HTR-8/SVneo (cell line): ENCODE data around the gene CCPG1.
A peak's percentile ranks its signal among the peaks of the same experiment; 100 is the strongest.
"Not testable (repeated sequence)": the region's sequence is repeated elsewhere in the genome, so short reads cannot be mapped to it uniquely, and the experiment has no call there.

Experiments
- DNase-seq: peaks from one replicate; pipeline ENCODE4 v3.0.0; 2011; ENCODE audit warnings: low spot score, mixed read lengths; ENCODE audit not compliant: insufficient read length
- FAIRE-seq: peaks from 2 replicates; lab custom pipeline; 2011; peaks lifted over from hg19 to GRCh38; lab: Jason Lieb, UNC

CCPG1 gene, protein sequence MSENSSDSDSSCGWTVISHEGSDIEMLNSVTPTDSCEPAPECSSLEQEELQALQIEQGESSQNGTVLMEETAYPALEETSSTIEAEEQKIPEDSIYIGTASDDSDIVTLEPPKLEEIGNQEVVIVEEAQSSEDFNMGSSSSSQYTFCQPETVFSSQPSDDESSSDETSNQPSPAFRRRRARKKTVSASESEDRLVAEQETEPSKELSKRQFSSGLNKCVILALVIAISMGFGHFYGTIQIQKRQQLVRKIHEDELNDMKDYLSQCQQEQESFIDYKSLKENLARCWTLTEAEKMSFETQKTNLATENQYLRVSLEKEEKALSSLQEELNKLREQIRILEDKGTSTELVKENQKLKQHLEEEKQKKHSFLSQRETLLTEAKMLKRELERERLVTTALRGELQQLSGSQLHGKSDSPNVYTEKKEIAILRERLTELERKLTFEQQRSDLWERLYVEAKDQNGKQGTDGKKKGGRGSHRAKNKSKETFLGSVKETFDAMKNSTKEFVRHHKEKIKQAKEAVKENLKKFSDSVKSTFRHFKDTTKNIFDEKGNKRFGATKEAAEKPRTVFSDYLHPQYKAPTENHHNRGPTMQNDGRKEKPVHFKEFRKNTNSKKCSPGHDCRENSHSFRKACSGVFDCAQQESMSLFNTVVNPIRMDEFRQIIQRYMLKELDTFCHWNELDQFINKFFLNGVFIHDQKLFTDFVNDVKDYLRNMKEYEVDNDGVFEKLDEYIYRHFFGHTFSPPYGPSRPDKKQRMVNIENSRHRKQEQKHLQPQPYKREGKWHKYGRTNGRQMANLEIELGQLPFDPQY

DNA sequence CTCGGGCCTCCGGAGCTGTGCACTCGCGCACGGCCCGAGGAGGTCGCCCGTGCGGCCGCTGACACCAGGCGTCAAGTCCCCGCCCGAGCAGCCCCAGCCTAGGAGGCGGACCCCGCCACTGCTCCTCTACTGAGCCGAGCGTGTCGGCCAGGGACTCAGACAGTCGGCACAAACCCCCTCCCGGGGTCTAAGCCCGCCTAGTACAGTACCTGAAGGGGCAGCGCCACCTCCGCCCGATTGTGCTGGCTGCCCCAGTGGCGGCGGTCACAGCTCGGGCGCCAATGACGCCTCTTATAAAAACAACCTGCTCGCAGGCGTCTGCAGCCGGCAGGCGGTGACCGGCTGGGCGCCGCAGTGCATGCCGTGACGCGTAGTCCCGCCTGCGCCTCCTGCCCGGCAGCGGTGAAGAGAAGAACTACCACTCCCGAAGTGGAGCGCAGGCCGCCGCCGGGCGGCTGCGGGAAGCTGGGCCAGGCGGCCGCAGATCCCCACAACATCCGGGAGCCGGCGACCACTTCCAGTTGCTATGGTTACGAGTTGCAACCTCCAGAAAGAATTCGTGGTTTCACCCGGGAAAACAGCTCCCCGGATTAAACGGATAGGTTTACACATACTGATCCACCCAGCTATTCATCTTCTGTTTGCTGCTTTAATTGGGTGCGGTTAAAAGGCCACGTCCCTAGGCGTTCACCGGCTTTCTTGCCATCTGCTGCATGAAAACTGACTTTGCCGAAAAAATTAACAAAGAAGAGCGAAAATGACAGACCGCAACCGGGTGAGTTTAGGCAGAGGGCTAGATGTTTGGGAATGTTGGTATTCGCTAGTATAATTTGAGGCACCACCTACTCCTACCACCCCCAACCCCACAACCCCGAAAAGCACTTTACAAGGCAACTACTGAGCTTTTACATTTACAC, at the start of gene CCPG1, which contains the start of gene PIERCE2:
Gene CCPG1 (minus strand): TSS at position 348 of the 917 bp plus-strand sequence. CDS start 18,935 bp downstream, outside the sequence.
Gene PIERCE2 (plus strand): TSS at position 484 of the 917 bp plus-strand sequence. CDS start 274 bp downstream, at position 758.
- FAIRE-seq (peak; percentile 23), DNase-seq (peak; percentile 88)

DNA sequence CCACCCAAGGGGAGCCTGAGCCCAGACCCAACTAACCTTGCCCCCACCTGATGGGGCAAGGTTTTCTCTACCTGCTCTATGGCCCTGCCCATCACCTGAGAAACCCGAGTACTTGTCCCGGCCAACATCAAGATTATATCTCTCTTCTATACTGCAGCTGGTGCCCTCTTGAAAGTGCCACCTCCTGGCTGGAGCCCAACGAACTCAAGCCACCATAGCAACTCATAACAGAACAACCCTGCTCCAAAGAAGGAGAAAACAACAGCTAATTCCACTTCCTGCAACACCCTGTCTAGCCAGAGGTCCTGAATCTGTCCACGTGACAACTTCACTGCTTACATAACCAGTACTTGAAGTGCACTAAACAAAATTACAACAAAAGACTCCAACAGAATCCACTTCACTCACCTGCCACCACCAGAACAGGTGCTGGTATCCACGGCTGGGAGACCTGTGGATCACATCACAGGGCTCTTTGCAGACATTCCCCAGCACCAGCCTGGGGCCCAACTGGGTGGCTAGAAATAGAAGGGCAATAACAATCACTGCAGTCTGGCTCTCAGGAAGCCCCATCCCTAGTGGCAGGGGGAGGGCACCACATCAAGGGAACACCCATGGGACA, 49.4 kb upstream of the CCPG1 start:
- no peak for FAIRE-seq
- DNase-seq = no peak

GRCh38 chr15:55447030-55447394, 38.9 kb upstream of the CCPG1 start:
- FAIRE-seq, DNase-seq: not testable (repeated sequence)

DNA sequence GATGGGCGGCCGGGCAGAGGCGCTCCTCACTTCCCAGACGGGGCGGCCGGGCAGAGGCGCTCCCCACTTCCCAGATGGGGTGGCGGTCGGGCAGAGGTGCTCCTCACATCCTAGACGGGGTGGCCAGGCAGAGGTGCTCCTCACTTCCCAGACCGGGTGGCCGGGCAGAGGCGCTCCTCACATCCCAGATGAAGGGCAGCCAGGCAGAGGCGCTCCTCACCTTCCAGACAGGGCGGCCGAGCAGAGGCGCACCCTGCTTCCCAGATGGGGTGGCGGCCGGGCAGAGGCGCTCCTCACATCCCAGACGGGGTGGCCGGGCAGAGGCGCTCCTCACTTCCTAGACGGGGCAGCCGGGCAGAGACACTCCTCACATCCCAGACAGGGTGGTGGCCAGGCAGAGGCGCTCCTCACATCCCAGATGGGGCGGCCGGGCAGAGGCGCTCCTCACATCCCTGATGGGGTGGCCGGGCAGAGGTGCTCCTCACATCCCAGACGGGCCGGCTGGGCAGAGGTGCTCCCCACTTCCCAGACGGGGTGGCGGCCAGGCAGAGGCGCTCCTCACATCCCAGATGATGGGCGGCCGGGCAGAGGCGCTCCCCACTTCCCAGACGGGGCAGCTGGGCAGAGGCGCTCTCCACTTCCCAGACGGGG, 38.3 kb upstream of the CCPG1 start:
- not testable (repeated sequence) for DNase-seq

DNA sequence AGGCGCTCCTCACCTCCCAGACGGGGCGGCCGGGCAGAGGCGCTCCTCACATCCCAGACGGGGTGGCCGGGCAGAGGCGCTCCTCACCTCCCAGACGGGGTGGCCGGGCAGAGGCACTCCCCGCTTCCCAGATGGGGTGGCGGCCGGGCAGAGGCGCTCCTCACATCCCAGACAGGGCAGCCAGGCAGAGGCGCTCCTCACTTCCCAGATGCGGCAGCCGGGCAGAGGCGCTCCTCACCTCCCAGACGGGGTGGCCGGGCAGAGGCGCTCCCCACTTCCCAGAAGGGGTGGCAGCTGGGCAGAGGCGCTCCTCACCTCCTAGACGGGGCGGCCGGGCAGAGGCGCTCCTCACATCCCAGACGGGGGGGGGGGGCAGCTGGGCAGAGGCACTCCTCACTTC, 37.8 kb upstream of the CCPG1 start:
- not testable (repeated sequence) for DNase-seq, FAIRE-seq

More for the DNA sequence above, 38.3 kb upstream of the CCPG1 start:
- FAIRE-seq = not testable (repeated sequence)

GRCh38 chr15:55443141-55443540, 35.0 kb upstream of the CCPG1 start:
- not testable (repeated sequence) for DNase-seq, FAIRE-seq

DNA sequence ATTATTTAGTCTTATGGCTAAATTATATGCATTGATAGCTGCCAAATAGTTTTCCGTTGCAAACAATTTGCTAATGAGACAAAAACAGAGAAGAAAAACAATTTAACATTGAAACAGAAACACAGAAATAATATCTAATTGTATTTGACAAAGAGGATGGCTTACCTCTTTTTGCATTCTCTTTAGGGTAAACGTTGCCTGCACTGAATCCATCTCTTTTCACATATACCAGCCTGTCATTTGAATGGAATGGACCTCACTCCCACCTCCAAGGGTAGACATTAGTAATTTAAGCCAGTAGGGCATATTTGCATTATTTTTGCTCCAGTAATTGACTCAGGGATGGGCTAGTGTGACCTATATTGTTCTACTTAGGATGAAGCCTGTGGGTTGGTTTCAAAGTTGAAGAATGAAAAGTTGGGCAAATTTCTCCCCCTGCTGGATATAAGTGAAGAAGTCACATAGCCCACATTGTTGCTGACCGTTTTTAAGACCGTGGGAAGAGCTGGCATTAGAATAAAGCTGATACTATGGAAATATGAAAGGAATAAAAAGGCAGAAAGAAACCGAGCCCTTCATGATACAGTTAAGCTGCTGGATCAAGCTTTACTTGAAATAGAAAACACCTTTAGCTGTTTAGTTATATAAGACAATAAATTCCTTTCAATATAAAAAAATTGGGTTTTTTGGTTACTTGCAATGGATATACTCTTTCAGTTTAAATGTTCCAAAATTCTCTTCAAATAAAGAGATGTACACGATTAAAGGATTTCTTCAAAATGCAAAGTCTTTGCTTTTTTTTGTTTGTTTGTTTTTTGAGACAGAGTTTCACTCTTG, 27.0 kb upstream of the CCPG1 start:
- DNase-seq (peak; percentile 42), FAIRE-seq (no peak)

DNA sequence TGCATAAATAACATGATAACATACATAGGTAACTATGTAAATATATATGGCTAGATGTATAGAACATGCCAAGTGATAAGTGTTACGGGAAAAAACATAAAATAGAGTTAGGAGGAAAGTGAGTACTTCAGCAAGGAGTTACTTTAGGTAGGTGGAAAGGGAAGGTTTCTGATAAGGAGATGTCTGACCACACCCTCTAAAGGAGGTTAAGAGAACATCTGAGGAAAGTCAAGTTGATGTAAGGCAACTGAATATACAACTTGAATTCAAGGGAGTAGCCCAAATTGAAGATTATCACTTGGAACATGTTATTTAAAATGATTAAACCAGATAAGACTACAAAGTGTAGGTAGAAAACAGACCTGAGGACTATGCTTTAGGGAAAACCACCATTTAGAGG, 13.9 kb upstream of the CCPG1 start:
- no peak for DNase-seq
- no peak for FAIRE-seq

DNA sequence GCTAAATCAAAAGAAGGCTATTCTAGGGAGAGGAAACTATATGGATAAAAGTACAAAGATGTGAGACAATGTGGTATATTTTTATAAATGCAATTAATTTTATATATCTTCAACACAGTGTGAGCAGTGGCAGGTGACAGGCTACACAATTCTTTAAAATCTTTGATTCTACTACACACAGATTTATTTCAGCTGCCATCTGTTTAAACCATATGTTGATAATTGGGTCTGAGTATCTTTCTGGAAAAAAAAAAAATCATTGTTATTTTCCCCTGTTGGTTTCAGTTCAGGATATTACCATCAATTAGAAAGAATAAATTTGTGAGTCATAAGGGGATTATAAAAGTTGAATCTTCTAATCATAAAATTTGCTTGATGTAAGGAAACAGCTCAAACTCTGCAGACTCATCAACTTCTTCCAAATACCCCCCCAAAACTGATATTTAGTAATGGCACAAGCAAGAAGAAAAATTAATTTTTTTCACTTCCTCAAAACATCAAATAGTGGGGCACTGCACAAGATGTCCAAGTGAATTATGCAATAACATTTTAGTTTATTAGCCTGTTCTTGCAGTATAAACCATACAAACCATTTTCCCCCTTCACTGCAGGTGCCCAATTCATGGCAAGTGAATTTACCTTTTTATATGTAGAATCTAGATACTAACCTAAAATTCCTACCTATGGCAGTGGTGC, 12.2 kb upstream of the CCPG1 start:
- FAIRE-seq = no peak
- no peak for DNase-seq

DNA sequence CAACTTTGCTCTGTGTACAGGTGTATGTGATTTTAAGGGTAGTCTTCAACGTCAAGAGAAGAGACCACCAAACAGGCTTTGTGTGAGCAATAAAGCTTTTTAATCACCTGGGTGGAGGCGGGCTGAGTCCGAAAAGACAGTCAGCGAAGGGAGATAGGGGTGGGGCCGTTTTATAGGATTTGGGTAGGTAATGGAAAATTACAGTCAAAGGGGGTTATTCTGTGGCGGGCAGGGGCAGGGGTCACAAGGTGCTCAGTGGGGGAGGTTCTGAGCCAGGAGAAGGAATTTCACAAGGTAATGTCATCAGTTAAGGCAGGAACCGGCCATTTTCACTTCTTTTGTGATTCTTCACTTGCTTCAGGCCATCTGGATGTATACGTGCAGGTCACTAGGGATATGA, 9.5 kb upstream of the CCPG1 start:
- not testable (repeated sequence) for FAIRE-seq, DNase-seq

- DNase-seq, FAIRE-seq: not testable (repeated sequence)
These were observed 817 bp upstream of the CCPG1 start for GRCh38 chr15:55408976-55409375.

DNA sequence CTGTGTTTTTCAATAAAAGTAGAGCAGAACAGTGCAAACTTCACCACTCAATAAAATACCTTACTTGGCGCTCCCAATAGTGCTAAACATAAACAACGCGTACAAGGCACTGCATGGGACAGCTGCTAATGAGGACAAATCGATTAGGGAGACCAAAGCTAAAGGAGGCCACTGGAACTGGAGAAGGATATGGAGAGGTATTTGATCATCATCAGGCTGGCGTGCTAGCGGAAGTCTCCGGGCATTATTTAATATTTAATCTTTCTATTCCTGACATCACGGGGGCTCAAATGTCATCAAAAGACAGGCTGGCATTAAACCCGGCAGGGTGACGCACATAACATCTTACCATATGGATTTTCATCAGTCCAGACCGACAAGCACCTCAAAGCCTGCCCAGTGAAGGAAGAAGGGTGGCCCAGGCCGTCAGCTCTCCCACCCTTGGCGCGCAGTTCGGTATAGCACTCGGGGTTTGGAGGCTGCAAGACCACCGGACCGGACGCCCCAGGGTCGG, 604 bp downstream of the CCPG1 start:
- DNase-seq = no peak
- FAIRE-seq = no peak

DNA sequence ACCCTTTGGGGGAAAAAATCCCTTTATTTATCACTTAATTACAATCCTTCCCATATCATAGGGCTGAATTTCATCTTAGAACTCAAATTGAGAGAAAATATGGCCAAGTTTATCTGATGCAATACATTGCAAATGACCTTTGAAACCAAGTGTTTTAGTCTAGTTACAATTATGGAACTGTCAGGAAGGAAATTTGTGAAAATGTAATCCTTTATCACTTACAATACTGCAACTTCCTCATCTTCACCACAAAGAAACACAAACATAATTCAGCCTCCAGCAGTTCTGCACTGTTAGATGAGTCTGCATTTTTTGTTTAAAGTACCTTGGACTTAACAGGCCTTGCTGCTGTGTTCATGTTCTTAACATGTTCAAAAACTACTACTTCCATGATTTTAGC, 4.6 kb downstream of the CCPG1 start:
- no peak for DNase-seq
- FAIRE-seq = no peak

DNA sequence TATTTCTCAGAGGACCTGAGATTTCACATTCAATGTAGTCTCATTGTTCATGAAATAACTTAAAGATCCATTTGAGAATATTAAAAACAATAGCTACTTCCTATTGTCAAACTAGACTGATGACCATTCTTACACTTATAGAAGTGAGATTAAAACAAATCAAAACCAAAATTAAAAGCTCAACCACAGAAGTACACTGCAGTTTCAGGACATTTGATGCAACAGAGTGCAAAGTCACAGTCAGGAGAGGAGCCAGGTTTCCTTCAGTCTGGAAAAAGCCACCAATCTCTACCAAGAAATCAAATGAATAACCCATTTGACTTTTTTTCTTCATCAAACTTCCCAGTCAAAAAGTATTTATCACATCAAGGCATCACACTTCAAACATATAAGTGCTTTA, 5.5 kb downstream of the CCPG1 start:
- FAIRE-seq (no peak), DNase-seq (no peak)

GRCh38 chr15:55401786-55402246, 6.3 kb downstream of the CCPG1 start:
- FAIRE-seq (no peak), DNase-seq (no peak)

- DNase-seq, FAIRE-seq: not testable (repeated sequence)
These were observed 8.1 kb downstream of the CCPG1 start for GRCh38 chr15:55400050-55400449.

- no peak for FAIRE-seq
- no peak for DNase-seq
These were observed 9.9 kb downstream of the CCPG1 start for GRCh38 chr15:55398243-55398642.
